Skeletal muscle satellite cell (primary cell): ENCODE data around the gene GSTA3.
"Not testable (repeated sequence)": the region's sequence is repeated elsewhere in the genome, so short reads cannot be mapped to it uniquely, and the experiment has no call there.

Source experiments
- H3K27me3 ChIP-seq: 2 replicates; pipeline ENCODE4 v1.7.0; 2013; ENCODE audit warnings: low read length; ENCODE audit not compliant: control insufficient read depth, insufficient read depth
- H3K36me3 ChIP-seq: 2 replicates; pipeline ENCODE4 v1.7.0; 2013; ENCODE audit warnings: mild to moderate bottlenecking, control low read depth, low read length; ENCODE audit not compliant: insufficient read depth
- H3K4me1 ChIP-seq: 2 replicates; pipeline ENCODE4 v1.7.0; 2013; ENCODE audit warnings: low read length; ENCODE audit not compliant: control insufficient read depth, insufficient read depth
- H3K4me2 ChIP-seq: 2 replicates; pipeline ENCODE4 v1.7.0; 2013; ENCODE audit warnings: mild to moderate bottlenecking, low read length
- H3K4me3 ChIP-seq: 2 replicates; pipeline ENCODE4 v1.7.0; 2013; ENCODE audit warnings: low read length
- H3K9ac ChIP-seq: 2 replicates; pipeline ENCODE4 v1.7.0; 2013; ENCODE audit warnings: mild to moderate bottlenecking, low read depth, low read length, moderate library complexity
- H3K9me3 ChIP-seq: replicated peaks from 2 replicates; pipeline ENCODE4 v1.7.0; 2013; ENCODE audit warnings: mild to moderate bottlenecking, control low read depth, low read length

GSTA3 gene

DNA sequence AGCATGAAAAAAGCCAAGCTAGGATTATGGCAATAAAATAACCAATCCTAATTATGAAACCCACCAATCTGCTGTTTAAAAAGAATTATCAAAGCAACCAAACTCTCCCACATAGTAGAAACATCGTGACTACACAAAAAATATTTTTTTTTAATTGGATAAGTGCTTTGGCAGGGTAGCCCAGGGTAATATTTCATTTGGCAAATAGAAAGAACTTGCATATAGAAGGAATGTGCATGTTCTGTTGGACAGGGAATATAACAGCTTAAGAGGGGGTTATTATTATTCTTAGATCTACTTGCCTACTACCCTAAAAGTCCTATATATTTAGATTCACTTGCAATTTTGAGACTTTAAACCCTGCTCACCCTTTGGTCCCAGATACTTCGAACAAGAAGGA is 972 bp downstream of the GSTA3 start:
- peaks cover 3% of the 10 kb centered on the region for H3K27me3 ChIP-seq
- no peaks in the 10 kb centered on the region for H3K36me3 ChIP-seq
- H3K4me1 ChIP-seq, result peaks cover 3% of the 10 kb centered on the region
- no peak overlapping the region for H3K9ac ChIP-seq
- no peak overlapping the region for H3K4me3 ChIP-seq
- no peak overlapping the region for H3K4me2 ChIP-seq
- H3K9me3 ChIP-seq, result no peaks in the 10 kb centered on the region

- Histone ChIP-seq H3K4me1 (peaks cover 3% of the 10 kb centered on the region), H3K9ac (no peak overlapping the region), H3K27me3 (peaks cover 3% of the 10 kb centered on the region), H3K4me3 (no peak overlapping the region), H3K9me3 (no peaks in the 10 kb centered on the region), H3K36me3 (no peaks in the 10 kb centered on the region), H3K4me2 (no peak overlapping the region)
These were observed 4.8 kb downstream of the GSTA3 start for GRCh38 chr6:52904562-52905279.

GRCh38 chr6:52900536-52900935 is 9.0 kb downstream of the GSTA3 start:
- Histone ChIP-seq H3K9ac (no peak overlapping the region), H3K4me3 (no peak overlapping the region), H3K4me2 (no peak overlapping the region), H3K9me3 (no peaks in the 10 kb centered on the region), H3K36me3 (no peaks in the 10 kb centered on the region), H3K4me1 (no peaks in the 10 kb centered on the region), H3K27me3 (peaks cover 10% of the 10 kb centered on the region)

- not testable (repeated sequence) for H3K4me1 ChIP-seq, H3K36me3 ChIP-seq, H3K4me2 ChIP-seq, H3K9me3 ChIP-seq, H3K27me3 ChIP-seq, H3K4me3 ChIP-seq, H3K9ac ChIP-seq
These were observed 13.7 kb downstream of the GSTA3 start for GRCh38 chr6:52895790-52896189.

DNA sequence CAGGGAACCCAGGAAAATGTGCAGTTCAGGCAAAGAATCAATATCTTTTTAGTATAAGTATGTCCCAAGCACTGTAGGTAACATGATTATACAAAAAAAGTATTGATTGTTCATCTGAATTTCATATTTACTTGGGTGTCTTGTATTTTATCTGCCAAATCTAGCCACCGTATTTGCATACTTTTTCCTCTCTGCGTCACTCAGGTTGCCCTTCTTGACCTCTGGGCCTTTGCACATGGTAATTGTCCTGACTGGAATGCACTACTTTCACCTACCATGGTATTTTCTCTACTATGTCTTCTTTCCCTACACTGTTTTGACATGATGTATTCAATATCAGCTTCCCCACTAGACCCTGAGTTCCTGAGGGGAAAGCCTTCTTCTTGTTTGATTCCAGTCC is 15.2 kb downstream of the GSTA3 start:
- Histone ChIP-seq H3K9ac (no peak overlapping the region), H3K4me2 (no peak overlapping the region), H3K4me1 (no peaks in the 10 kb centered on the region), H3K27me3 (peaks cover 3% of the 10 kb centered on the region), H3K4me3 (no peak overlapping the region), H3K36me3 (no peaks in the 10 kb centered on the region), H3K9me3 (no peaks in the 10 kb centered on the region)

- Histone ChIP-seq H3K9ac (no peak overlapping the region), H3K9me3 (no peaks in the 10 kb centered on the region), H3K4me2 (no peak overlapping the region), H3K36me3 (no peaks in the 10 kb centered on the region), H3K4me1 (no peaks in the 10 kb centered on the region), H3K27me3 (no peaks in the 10 kb centered on the region), H3K4me3 (no peak overlapping the region)
These were observed 15.7 kb downstream of the GSTA3 start for GRCh38 chr6:52893803-52894202.

DNA sequence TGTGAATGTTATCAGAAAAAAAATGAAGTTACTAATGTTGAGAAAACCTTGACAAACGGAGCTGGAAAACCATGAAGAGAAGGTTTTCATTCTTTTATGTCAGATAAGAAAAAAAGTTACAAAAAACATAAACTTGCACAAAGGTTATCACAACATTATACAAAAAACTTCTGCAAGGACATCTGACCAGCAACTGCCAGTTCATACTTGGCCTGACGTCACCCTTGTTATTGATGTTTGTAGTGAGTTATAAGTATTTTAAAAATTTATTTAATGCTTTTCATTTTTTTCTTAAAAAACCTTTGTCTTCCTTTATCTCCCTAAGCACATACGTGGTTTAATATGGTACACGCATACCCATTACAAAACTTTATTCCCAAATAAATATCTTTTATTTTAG is 16.3 kb downstream of the GSTA3 start:
- Histone ChIP-seq H3K4me3 (no peak overlapping the region), H3K9me3 (no peaks in the 10 kb centered on the region), H3K36me3 (no peaks in the 10 kb centered on the region), H3K27me3 (no peaks in the 10 kb centered on the region), H3K4me1 (no peaks in the 10 kb centered on the region), H3K9ac (no peak overlapping the region), H3K4me2 (no peak overlapping the region)

DNA sequence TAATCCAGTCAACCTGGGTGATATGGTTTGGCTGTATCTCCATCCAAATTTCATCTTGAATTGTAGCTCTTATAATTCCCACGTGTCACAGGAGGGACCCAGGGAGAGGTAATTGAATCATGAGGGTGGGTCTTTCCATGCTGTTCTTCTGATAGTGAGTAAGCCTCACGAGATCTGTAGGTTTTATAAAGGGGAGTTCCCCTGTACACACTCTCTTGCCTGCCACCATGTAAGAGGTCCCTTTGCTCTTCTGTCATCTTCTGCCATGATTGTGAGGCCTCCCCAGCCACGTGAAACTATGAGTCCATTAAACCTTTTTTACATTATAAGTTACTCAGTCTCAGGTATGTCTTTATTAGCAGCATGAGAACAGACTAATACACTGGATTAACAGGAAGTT is 19.5 kb downstream of the GSTA3 start:
- H3K4me2 ChIP-seq, result no peak overlapping the region
- H3K9ac ChIP-seq, result no peak overlapping the region
- no peaks in the 10 kb centered on the region for H3K27me3 ChIP-seq
- H3K4me3 ChIP-seq, result no peak overlapping the region
- H3K9me3 ChIP-seq, result no peaks in the 10 kb centered on the region
- no peaks in the 10 kb centered on the region for H3K36me3 ChIP-seq
- no peaks in the 10 kb centered on the region for H3K4me1 ChIP-seq

DNA sequence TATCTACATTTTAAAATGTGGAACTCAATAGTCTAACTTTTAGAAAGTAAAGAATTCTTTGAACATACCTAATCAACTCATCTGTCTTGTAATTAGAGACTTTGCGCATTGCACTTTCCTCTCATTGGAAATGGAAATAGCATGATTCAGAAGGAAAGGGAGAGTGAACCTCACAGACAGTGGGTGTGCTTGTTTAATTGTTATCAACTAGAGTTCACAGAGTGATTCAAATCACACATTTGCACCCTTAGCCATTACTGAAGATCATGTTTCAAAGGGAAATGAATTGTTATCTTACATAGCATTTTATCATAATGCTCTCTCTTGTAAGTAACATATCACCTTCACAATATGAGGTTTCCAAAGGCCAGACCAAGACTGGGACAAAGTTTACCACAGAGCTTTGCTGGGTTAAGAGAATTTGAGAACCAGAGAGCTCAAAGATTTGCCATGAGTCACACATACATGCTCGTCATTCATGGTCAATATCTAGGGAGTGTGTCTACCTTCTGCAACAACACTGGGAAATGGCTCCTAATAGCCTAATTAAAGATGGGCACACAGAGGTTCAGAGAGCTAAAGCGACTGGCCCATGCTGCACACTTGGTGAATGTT is 21.5 kb downstream of the GSTA3 start:
- no peak overlapping the region for H3K9ac ChIP-seq
- no peak overlapping the region for H3K4me3 ChIP-seq
- no peak overlapping the region for H3K4me2 ChIP-seq
- H3K27me3 ChIP-seq, result no peaks in the 10 kb centered on the region
- H3K36me3 ChIP-seq, result no peaks in the 10 kb centered on the region
- H3K4me1 ChIP-seq, result no peaks in the 10 kb centered on the region
- no peaks in the 10 kb centered on the region for H3K9me3 ChIP-seq

GRCh38 chr6:52881996-52882841 is 27.3 kb downstream of the GSTA3 start:
- Histone ChIP-seq H3K36me3 (no peaks in the 10 kb centered on the region), H3K4me1 (peaks cover 12% of the 10 kb centered on the region), H3K9ac (peak overlapping the region; percentile 69), H3K4me2 (peak overlapping the region; percentile 87), H3K27me3 (no peaks in the 10 kb centered on the region), H3K9me3 (no peaks in the 10 kb centered on the region), H3K4me3 (peak overlapping the region; percentile 73)

GRCh38 chr6:52881662-52881995 is 27.9 kb downstream of the GSTA3 start:
- H3K27me3 ChIP-seq, result no peaks in the 10 kb centered on the region
- peak overlapping the region; percentile 87 for H3K4me2 ChIP-seq
- H3K4me1 ChIP-seq, result peaks cover 17% of the 10 kb centered on the region
- peak overlapping the region; percentile 73 for H3K4me3 ChIP-seq
- no peak overlapping the region for H3K9ac ChIP-seq
- H3K36me3 ChIP-seq, result no peaks in the 10 kb centered on the region
- no peaks in the 10 kb centered on the region for H3K9me3 ChIP-seq
